HepG2 (cell line): ENCODE results near the gene NAMPT. TPM values are rescaled to one million over a fixed set of nuclear protein-coding genes. Genes with fewer than 3 reads are reported as not detected.

Source experiments
- ATAC-seq: fragments of 200-7000 bp; cut with Tn5 transposase; 3 replicates; pipeline ENCODE4 v1.9.1; 2020; ENCODE audit warnings: mild to moderate bottlenecking, moderate library complexity
- BruUV-seq: library from RNA; stranded (reverse); fragments of 400-500 nt; replicated peaks from 2 replicates; lab custom pipeline; 2021; lab: Mats Ljungman, UMichigan
- CTCF ChIA-PET: fragments of 300-600 bp; formaldehyde crosslinking; extraction: SDS; loops from one replicate; lab custom pipeline; 2021; ENCODE audit warnings: low total read pairs, inconsistent platforms, low intra/inter-chr PET ratio; lab: Yijun Ruan, JAX
- POLR2A ChIA-PET: fragments of 350-600 bp; sonication (Branson Sonifier 250); formaldehyde crosslinking; loops from one replicate; lab custom pipeline; 2020; ENCODE audit warnings: antibody characterized with exemption, inconsistent platforms; lab: Yijun Ruan, JAX
- DNase-seq: peaks from one replicate; pipeline ENCODE4 v3.0.0-alpha.2; 2015; ENCODE audit warnings: low spot score
- FAIRE-seq: peaks from 3 replicates; lab custom pipeline; 2011; peaks lifted over from hg19 to GRCh38; lab: Jason Lieb, UNC
- H2AFZ ChIP-seq: one replicate; pipeline ENCODE4 v1.6.1; 2011; ENCODE audit warnings: low read length, inconsistent platforms
- H3K27ac ChIP-seq: fragments of 300-600 bp; 3 replicates; pipeline ENCODE4 v1.8.0; 2011; ENCODE audit warnings: mixed run types, mild to moderate bottlenecking, mixed read lengths, low read length, inconsistent platforms; ENCODE audit not compliant: insufficient read depth; ENCODE audit errors: extremely low read length
- H3K27me3 ChIP-seq, 2 experiments: fragments of 200-600 bp in 1 of 2; 2 replicates in 1 of 2; 3 replicates in 1 of 2; pipeline versions ENCODE4 v1.6.0 to v1.8.0; 2011; ENCODE audit warnings: low read length in 2 of 2, mild to moderate bottlenecking in 2 of 2, moderate library complexity in 2 of 2, inconsistent platforms in 1 of 2; ENCODE audit not compliant: insufficient read depth in 2 of 2, control insufficient read depth in 1 of 2
- H3K36me3 ChIP-seq, 2 experiments: fragments of 200-600 bp in 1 of 2; replicated peaks in 1 of 2; 2 replicates in 1 of 2; 3 replicates in 1 of 2; pipeline versions ENCODE4 v1.5.1 to v1.8.0; 2011; ENCODE audit warnings: low read length in 2 of 2, inconsistent platforms in 1 of 2; ENCODE audit not compliant: insufficient read depth in 2 of 2, control insufficient read depth in 1 of 2
- H3K4me1 ChIP-seq: 2 replicates; pipeline ENCODE4 v1.5.1; 2012; ENCODE audit warnings: low read length, inconsistent platforms; ENCODE audit not compliant: insufficient read depth
- H3K4me2 ChIP-seq: 2 replicates; pipeline ENCODE4 v1.6.0; 2011; ENCODE audit warnings: low read depth, low read length, inconsistent platforms
- H3K4me3 ChIP-seq, 3 experiments: fragments of 200-600 bp in 1 of 3; sonication (generic), shearing (Covaris generic) in 1 of 3; replicated peaks in 1 of 3; 2 replicates each; pipeline ENCODE4 v1.5.1; 2011 to 2016; ENCODE audit warnings: low read length in 3 of 3, inconsistent platforms in 2 of 3, low read depth in 2 of 3, mild to moderate bottlenecking in 2 of 3, control low read depth in 1 of 3, mixed read lengths in 1 of 3; ENCODE audit not compliant: insufficient read depth in 1 of 3
- H3K79me2 ChIP-seq: one replicate; pipeline ENCODE4 v1.6.1; 2011; ENCODE audit warnings: low read length, inconsistent platforms; ENCODE audit not compliant: insufficient read depth
- H3K9ac ChIP-seq: 2 replicates; pipeline ENCODE4 v1.6.0; 2011; ENCODE audit warnings: mild to moderate bottlenecking, low read depth, low read length, inconsistent platforms; ENCODE audit not compliant: insufficient read depth
- H3K9me3 ChIP-seq: 2 replicates; pipeline ENCODE4 v1.5.1; 2012; ENCODE audit warnings: mild to moderate bottlenecking, low read length
- H4K20me1 ChIP-seq: 2 replicates; pipeline ENCODE4 v1.6.0; 2011; ENCODE audit warnings: inconsistent platforms, mild to moderate bottlenecking, low read length, moderate library complexity; ENCODE audit not compliant: insufficient read depth
- E2F1 ChIP-seq: sonication (generic); formaldehyde crosslinking; IDR thresholded peaks from 2 replicates; pipeline ENCODE4 v1.5.0; 2020; ENCODE audit warnings: missing genetic modification reagents
- HNRNPLL ChIP-seq: fragments of 200-400 bp; formaldehyde crosslinking; IDR thresholded peaks from 2 replicates; pipeline ENCODE4 v1.6.1; 2017; ENCODE audit warnings: mild to moderate bottlenecking, low read depth, low read length; ENCODE audit not compliant: poor library complexity, severe bottlenecking
- KDM2A ChIP-seq: sonication (generic); formaldehyde crosslinking; IDR thresholded peaks from 2 replicates; pipeline ENCODE4 v1.4.0; 2020; ENCODE audit warnings: low read depth, missing genetic modification reagents, borderline replicate concordance
- POLR2AphosphoS2 ChIP-seq: IDR thresholded peaks from 2 replicates; pipeline ENCODE4 v1.6.1; 2011; ENCODE audit warnings: low read depth, low read length, improper control_type of control experiment
- RNF2 ChIP-seq: fragments of 450-650 bp; conservative IDR thresholded peaks from 2 replicates; pipeline ENCODE4 v1.6.1; 2016; ENCODE audit warnings: low read depth
- RNF219 ChIP-seq: sonication (generic); formaldehyde crosslinking; IDR thresholded peaks from 2 replicates; pipeline ENCODE4 v1.5.0; 2020; ENCODE audit warnings: mild to moderate bottlenecking, missing genetic modification reagents
- RORA ChIP-seq: sonication (generic); formaldehyde crosslinking; IDR thresholded peaks from 2 replicates; pipeline ENCODE4 v1.5.0; 2020; ENCODE audit warnings: mild to moderate bottlenecking, missing genetic modification reagents, moderate library complexity
- SAFB2 ChIP-seq: sonication (generic); formaldehyde crosslinking; IDR thresholded peaks from 2 replicates; pipeline ENCODE4 v1.5.1; 2020; ENCODE audit warnings: missing genetic modification reagents, low read depth, mild to moderate bottlenecking, borderline replicate concordance
- SNAPC2 ChIP-seq: sonication (generic); formaldehyde crosslinking; IDR thresholded peaks from 2 replicates; pipeline ENCODE4 v1.8.1; 2022; ENCODE audit warnings: mild to moderate bottlenecking, missing genetic modification reagents
- SOX6 ChIP-seq, 2 experiments: fragments of 450-650 bp in 1 of 2; sonication (generic) in 1 of 2; formaldehyde crosslinking in 1 of 2; IDR thresholded peaks; 2 replicates each; pipeline versions ENCODE4 v1.4.0 to v1.6.1; 2017 to 2020; ENCODE audit warnings: antibody characterized with exemption in 1 of 2, mild to moderate bottlenecking in 1 of 2, missing genetic modification reagents in 1 of 2
- SRSF1 ChIP-seq: fragments of 200-400 bp; formaldehyde crosslinking; optimal IDR thresholded peaks from 2 replicates; pipeline ENCODE3; 2017; ENCODE audit warnings: mild to moderate bottlenecking, low read depth, low read length, moderate library complexity
- ZKSCAN1 ChIP-seq: fragments of 150-350 bp; IDR thresholded peaks from 2 replicates; pipeline ENCODE4 v1.6.1; 2014; ENCODE audit warnings: low read length
- ZNF558 ChIP-seq: sonication (generic); formaldehyde crosslinking; IDR thresholded peaks from 2 replicates; pipeline ENCODE4 v1.9.0; 2022; ENCODE audit warnings: mild to moderate bottlenecking, missing genetic modification reagents, borderline replicate concordance
- ZSCAN29 ChIP-seq: sonication (generic); formaldehyde crosslinking; conservative IDR thresholded peaks from 2 replicates; pipeline ENCODE4 v1.4.0; 2020; ENCODE audit warnings: mild to moderate bottlenecking, missing genetic modification reagents
- WGBS: methylation state at CpG from one replicate; pipeline ENCODE4 v1.1.6; 2017; ENCODE audit warnings: low lambda C conversion rate; 5-methylcytosine and 5-hydroxymethylcytosine counted together
- in situ Hi-C: cut with HindIII; loops from 2 replicates; pipeline ENCODE4 v1.10.0; 2017; ENCODE audit warnings: low pct_unique_long_range_greater_than_20kb; ENCODE audit not compliant: extremely low pct_ligation_motif_present
- intact Hi-C: fragments of 100-400 bp; cut with micrococcal nuclease; formaldehyde crosslinking; loops from one replicate; pipeline ENCODE4 v1.10.0; 2022; ENCODE audit not compliant: unreplicated experiment
- polyA plus RNA-seq, 8 experiments: library from polyadenylated mRNA; depleted of rRNA in 3 of 8; stranded (reverse) in 7 of 8; unstranded in 1 of 8; fragments of >200 nt; fragmentation: Illumina TruSeq in 4 of 8; extraction: Trizol in 4 of 8; gene quantifications; 2 replicates each; pipeline versions ENCODE4 v1.2.1 to v1.2.3, GENCODE V29; 2011 to 2016; ENCODE audit warnings: low read depth in 4 of 8, missing spikeins in 1 of 8, mixed read lengths in 1 of 8; ENCODE audit not compliant: insufficient read depth in 1 of 8
- total RNA-seq, 5 experiments: library from RNA; depleted of rRNA; stranded (reverse); fragments of >200 nt; fragmentation: Illumina TruSeq; extraction: Trizol; gene quantifications; 2 replicates each; pipeline ENCODE4 v1.2.3, GENCODE V29; 2016; ENCODE audit warnings: low read depth in 1 of 5
- TF ChIP-seq, protein P1 (sequence below): IDR thresholded peaks from 2 replicates; pipeline ENCODE4 v1.6.1; 2016; ENCODE audit warnings: missing genetic modification reagents, missing compliant biosample characterization

Gene NAMPT
- total and polyA plus RNA-seq, 2 of the 13 experiments (the other 11 are each of a cell fraction or from before 2014, with no cell fraction given), result 15.8 to 67.7 TPM

GRCh38 chr7:106312099-106312871 is 27.5 kb upstream of the NAMPT start:
- no peak for TF ChIP-seq SRSF1
- TF ChIP-seq KDM2A (CRISPR knock-in tag), result no peak
- TF ChIP-seq HNRNPLL, result no peak
- no peak for TF ChIP-seq SOX6 (IDR thresholded peaks at IDR 0.05)
- no peak for TF ChIP-seq SOX6 (CRISPR knock-in tag; IDR thresholded peaks at IDR 0.05)
- TF ChIP-seq SAFB2 (CRISPR knock-in tag), result no peak
- no peak for TF ChIP-seq ZSCAN29 (CRISPR knock-in tag)
- TF ChIP-seq POLR2AphosphoS2, result no peak
- no peak for TF ChIP-seq ZKSCAN1
- TF ChIP-seq RNF219 (CRISPR knock-in tag), result no peak
- TF ChIP-seq RORA (CRISPR knock-in tag), result no peak
- no peak for TF ChIP-seq ZNF558 (CRISPR knock-in tag)
- TF ChIP-seq RNF2, result no peak
- TF ChIP-seq SNAPC2 (CRISPR knock-in tag), result no peak
- TF ChIP-seq, protein P1, sequence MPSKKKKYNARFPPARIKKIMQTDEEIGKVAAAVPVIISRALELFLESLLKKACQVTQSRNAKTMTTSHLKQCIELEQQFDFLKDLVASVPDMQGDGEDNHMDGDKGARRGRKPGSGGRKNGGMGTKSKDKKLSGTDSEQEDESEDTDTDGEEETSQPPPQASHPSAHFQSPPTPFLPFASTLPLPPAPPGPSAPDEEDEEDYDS (CRISPR knock-in tag), result no peak
- no peak for TF ChIP-seq E2F1 (CRISPR knock-in tag)
- Histone ChIP-seq H2AFZ (no peak overlapping the region), H3K4me2 (no peak overlapping the region), H3K4me3 (no peak overlapping the region), H3K27ac (no peak overlapping the region), H3K4me1 (0 out of 2 replicates have a peak, but pooled peaks cover 8% of the 10 kb centered on the region), H4K20me1 (no peaks in the 10 kb centered on the region), H3K9ac (no peak overlapping the region), H3K79me2 (no peaks in the 10 kb centered on the region), H3K36me3 (no peaks in the 10 kb centered on the region), H3K9me3 (no peaks in the 10 kb centered on the region), H3K27me3 (peaks cover 0 to 1% of the 10 kb centered on the region in 2 experiments; a peak in 2 of 5 replicates)
- 13% methylated on average over 4 of the region's 4 CpGs for WGBS
- FAIRE-seq (no peak), DNase-seq (no peak), ATAC-seq (no peak)
- ChIA-PET POLR2A (no interaction called here), CTCF (no interaction called here)
- intact Hi-C loops (no loop called here), in situ Hi-C loops (no loop called here)
- no TSS peak for BruUV-seq
